H1 (cell line): ENCODE measurements around the gene ZNF726. TPM values are rescaled to one million over a fixed set of nuclear protein-coding genes. Genes with fewer than 3 reads are reported as not detected.

Experiments
- ASH2L ChIP-seq: fragments of 200-600, 300-600 bp; sonication (generic); IDR thresholded peaks from one replicate; pipeline ENCODE4 v1.7.1; 2017; ENCODE audit warnings: low read length
- EP300 ChIP-seq, 2 experiments: IDR thresholded peaks; 1 replicate in 1 of 2; 2 replicates in 1 of 2; pipeline ENCODE4 v1.6.1; 2011 to 2012; ENCODE audit warnings: low read depth in 2 of 2, low read length in 2 of 2, mild to moderate bottlenecking in 2 of 2, borderline replicate concordance in 1 of 2, inconsistent platforms in 1 of 2, moderate library complexity in 1 of 2
- HDAC6 ChIP-seq: IDR thresholded peaks from one replicate; pipeline ENCODE4 v1.7.1; 2012; ENCODE audit warnings: low read depth, mild to moderate bottlenecking, inconsistent platforms, low read length, moderate library complexity
- TEAD4 ChIP-seq: IDR thresholded peaks from 2 replicates; pipeline ENCODE4 v1.6.1; 2012; ENCODE audit warnings: low read depth, low read length, inconsistent platforms, mixed read lengths
- polyA plus RNA-seq, 7 experiments: library from polyadenylated mRNA; depleted of rRNA in 3 of 7; stranded (reverse) in 5 of 7; unstranded in 2 of 7; fragments of >200 nt in 5 of 7; fragments of 200-250 nt in 2 of 7; gene quantifications; 1 replicate in 5 of 7; 2 replicates in 1 of 7; 4 replicates in 1 of 7; pipeline versions ENCODE4 v1.2.1 to v1.2.3, GENCODE V29; 2011 to 2013; ENCODE audit warnings: missing spikeins in 2 of 7, mixed read lengths in 2 of 7
- total RNA-seq: library from RNA; stranded (reverse); fragmentation: NEBNext Ultra II Directional; extraction: Animal tissue kit (Norgen Biotek cat#: 25700); gene quantifications from 2 replicates; pipeline ENCODE4 v1.2.1, GENCODE V29; 2021

The ZNF726 gene
- total and polyA plus RNA-seq, 2 of the 8 experiments (the other 6 are each of a cell fraction or from before 2014, with no cell fraction given): not detected

- TF ChIP-seq EP300 (IDR thresholded peaks at IDR 0.05; ENCODE audit: borderline replicate concordance in 1 of 2, low read depth in 2 of 2, low read length in 2 of 2) (no peak), ASH2L (no peak), TEAD4 (no peak), HDAC6 (no peak)
These were observed 10.3 kb upstream of the ZNF726 start (continued) for GRCh38 chr19:23904406-23904805.
